K562 (cell line): Measurements from ENCODE around the gene GALE. TPM values are rescaled to one million over a fixed set of nuclear protein-coding genes. Genes with fewer than 3 reads are reported as not detected.

Experiments
- ATAC-seq: fragments of 200-7000 bp; cut with Tn5 transposase; 3 replicates; pipeline ENCODE4 v1.9.1; 2020; ENCODE audit warnings: moderate library complexity
- BruUV-seq: library from RNA; stranded (reverse); fragments of 400-500 nt; replicated peaks from 2 replicates; lab custom pipeline; 2021; lab: Mats Ljungman, UMichigan
- CTCF ChIA-PET: fragments of 300-600 bp; formaldehyde crosslinking; extraction: SDS; loops from one replicate; lab custom pipeline; 2021; ENCODE audit warnings: low intra/inter-chr PET ratio; lab: Yijun Ruan, JAX
- POLR2A ChIA-PET: fragments of 300-600, 350-650 bp; sonication (Branson Sonifier 250); formaldehyde crosslinking; extraction: SDS; loops from one replicate; lab custom pipeline; 2021; ENCODE audit warnings: antibody characterized with exemption, inconsistent platforms; lab: Yijun Ruan, JAX
- DNase-seq, 4 experiments: peaks; one replicate each; pipeline versions ENCODE4 v3.0.0 to v3.0.0-alpha.2; 2011 to 2018; ENCODE audit warnings: low spot score in 3 of 4, mixed read lengths in 3 of 4; ENCODE audit errors: extremely low read depth in 1 of 4
- FAIRE-seq: peaks from 2 replicates; lab custom pipeline; 2011; peaks lifted over from hg19 to GRCh38; lab: Jason Lieb, UNC
- H2AFZ ChIP-seq: 2 replicates; pipeline ENCODE4 v1.6.0; 2011; ENCODE audit warnings: low read depth, low read length, control low read depth, inconsistent platforms
- H3K27ac ChIP-seq: fragments of 200-600 bp; 3 replicates; pipeline ENCODE4 v1.8.0; 2011; ENCODE audit warnings: low read depth, mild to moderate bottlenecking, control low read depth, inconsistent platforms, low read length, moderate library complexity, mixed read lengths; ENCODE audit errors: extremely low read depth
- H3K27me3 ChIP-seq, 2 experiments: fragments of 300-600 bp in 1 of 2; 2 replicates in 1 of 2; 3 replicates in 1 of 2; pipeline versions ENCODE4 v1.6.0 to v1.8.0; 2011; ENCODE audit warnings: inconsistent platforms in 2 of 2, low read length in 2 of 2, mild to moderate bottlenecking in 1 of 2, mixed read lengths in 1 of 2, moderate library complexity in 1 of 2; ENCODE audit not compliant: control insufficient read depth in 2 of 2, insufficient read depth in 2 of 2
- H3K36me3 ChIP-seq: fragments of 300-600 bp; 3 replicates; pipeline ENCODE4 v1.8.0; 2011; ENCODE audit warnings: mild to moderate bottlenecking, low read length, inconsistent platforms; ENCODE audit not compliant: control insufficient read depth, insufficient read depth
- H3K4me1 ChIP-seq, 2 experiments: fragments of 200-600 bp in 1 of 2; replicated peaks in 1 of 2; 2 replicates in 1 of 2; 3 replicates in 1 of 2; pipeline versions ENCODE4 v1.5.1 to v1.8.0; 2011; ENCODE audit warnings: inconsistent platforms in 2 of 2, low read length in 2 of 2, mild to moderate bottlenecking in 1 of 2, mixed read lengths in 1 of 2, moderate library complexity in 1 of 2; ENCODE audit not compliant: control insufficient read depth in 2 of 2, insufficient read depth in 2 of 2
- H3K4me2 ChIP-seq: 2 replicates; pipeline ENCODE4 v1.6.1; 2011; ENCODE audit warnings: low read length, control low read depth, inconsistent platforms, mixed read lengths; ENCODE audit not compliant: insufficient read depth
- H3K4me3 ChIP-seq: fragments of 200-600 bp; sonication (generic), shearing (Covaris generic); 2 replicates; pipeline ENCODE4 v1.5.1; 2016; ENCODE audit warnings: control low read depth, inconsistent platforms
- H3K79me2 ChIP-seq: fragments of 200-600 bp; 3 replicates; pipeline ENCODE4 v1.8.0; 2011; ENCODE audit warnings: low read length, inconsistent platforms; ENCODE audit not compliant: control insufficient read depth, insufficient read depth
- H3K9ac ChIP-seq, 2 experiments: 2 replicates each; pipeline versions ENCODE4 v1.6.0 to v1.6.1; 2011; ENCODE audit warnings: low read depth in 2 of 2, low read length in 2 of 2, control low read depth in 1 of 2, inconsistent platforms in 1 of 2, mild to moderate bottlenecking in 1 of 2, mixed read lengths in 1 of 2; ENCODE audit not compliant: insufficient read depth in 1 of 2
- H3K9me1 ChIP-seq: one replicate; pipeline ENCODE4 v1.6.0; 2011; ENCODE audit warnings: inconsistent platforms, mild to moderate bottlenecking, low read length, moderate library complexity; ENCODE audit not compliant: control insufficient read depth, insufficient read depth
- H3K9me3 ChIP-seq: replicated peaks from 2 replicates; pipeline ENCODE4 v1.5.1; 2011; ENCODE audit warnings: low read depth, low read length, inconsistent platforms; ENCODE audit not compliant: control insufficient read depth, insufficient read depth
- H4K20me1 ChIP-seq: replicated peaks from 2 replicates; pipeline ENCODE4 v1.6.1; 2011; ENCODE audit warnings: low read length, inconsistent platforms, mixed read lengths; ENCODE audit not compliant: control insufficient read depth, insufficient read depth
- C11orf30 ChIP-seq: fragments of 450-650 bp; IDR thresholded peaks from 2 replicates; pipeline ENCODE4 v1.6.1; 2016; ENCODE audit warnings: low read depth, mild to moderate bottlenecking
- CBFA2T3 ChIP-seq: fragments of 450-650 bp; IDR thresholded peaks from 2 replicates; pipeline ENCODE4 v1.6.1; 2017
- KAT7 ChIP-seq: sonication (generic); formaldehyde crosslinking; IDR thresholded peaks from 2 replicates; pipeline ENCODE4 v1.8.0; 2022; ENCODE audit warnings: missing genetic modification reagents, mild to moderate bottlenecking, borderline replicate concordance
- MAFF ChIP-seq: IDR thresholded peaks from 2 replicates; pipeline ENCODE4 v1.6.1; 2012; ENCODE audit warnings: low read length, improper control_type of control experiment
- MAFG ChIP-seq: fragments of 450-650 bp; conservative IDR thresholded peaks from 2 replicates; pipeline ENCODE4 v1.6.1; 2016; ENCODE audit warnings: missing genetic modification characterization, missing compliant biosample characterization
- MCM2 ChIP-seq: fragments of 450-650 bp; IDR thresholded peaks from 2 replicates; pipeline ENCODE4 v1.6.1; 2017; ENCODE audit warnings: low read depth, mild to moderate bottlenecking
- POLR2AphosphoS5 ChIP-seq: IDR thresholded peaks from 2 replicates; pipeline ENCODE4 v1.6.1; 2011; ENCODE audit warnings: mild to moderate bottlenecking, low read depth, low read length, moderate library complexity; ENCODE audit not compliant: control insufficient read depth, insufficient read depth
- SMAD4 ChIP-seq: fragments of 250-450 bp; sonication (Bioruptor Pico); conservative IDR thresholded peaks from 2 replicates; pipeline ENCODE4 v1.8.0; 2021; ENCODE audit warnings: inconsistent platforms, mild to moderate bottlenecking, moderate library complexity
- TCF3 ChIP-seq: sonication (generic); formaldehyde crosslinking; IDR thresholded peaks from 2 replicates; pipeline ENCODE4 v1.4.0; 2020; ENCODE audit warnings: mild to moderate bottlenecking, missing genetic modification reagents
- XRCC4 ChIP-seq: IDR thresholded peaks from one replicate; pipeline ENCODE4 v1.6.1; 2011; ENCODE audit not compliant: insufficient read depth, insufficient read length; ENCODE audit errors: extremely low read depth
- ZBTB9 ChIP-seq: fragments of 450-650 bp; formaldehyde crosslinking; IDR thresholded peaks from 2 replicates; pipeline ENCODE4 v1.4.0; 2020; ENCODE audit warnings: mild to moderate bottlenecking, moderate library complexity
- ZFPM2 ChIP-seq: fragments of 250-450 bp; sonication (Bioruptor Pico); IDR thresholded peaks from 2 replicates; pipeline ENCODE4 v1.5.1; 2022; ENCODE audit warnings: mild to moderate bottlenecking
- ZNF274 ChIP-seq: IDR thresholded peaks from 2 replicates; pipeline ENCODE4 v1.6.1; 2011; ENCODE audit warnings: low read depth, mild to moderate bottlenecking, low read length, moderate library complexity, borderline replicate concordance
- ZNF316 ChIP-seq: fragments of 450-650 bp; IDR thresholded peaks from 2 replicates; pipeline ENCODE4 v1.6.1; 2016
- ZNF436 ChIP-seq: fragments of 250-450, 450-650 bp; sonication (Bioruptor Pico); formaldehyde crosslinking; IDR thresholded peaks from 2 replicates; pipeline ENCODE4 v1.7.0; 2020; ENCODE audit warnings: mild to moderate bottlenecking
- WGBS: fragments of 100-300 bp; shearing (Covaris generic); methylation state at CpG from one replicate; pipeline ENCODE4 v1.1.6; 2016; ENCODE audit warnings: low coverage, mixed read lengths; ENCODE audit not compliant: insufficient coverage; ENCODE audit errors: missing lambda C conversion rate; 5-methylcytosine and 5-hydroxymethylcytosine counted together
- in situ Hi-C: fragments of 300-500 bp; cut with MboI; formaldehyde crosslinking; loops from 4 replicates; pipeline ENCODE4 v1.15.0; 2018; ENCODE audit warnings: inconsistent platforms, mixed read lengths
- intact Hi-C: fragments of 100-400 bp; cut with micrococcal nuclease; formaldehyde crosslinking; loops from 2 replicates; pipeline ENCODE4 v1.14.2; 2022
- polyA plus RNA-seq, 8 experiments: library from polyadenylated mRNA; depleted of rRNA in 4 of 8; stranded (reverse) in 5 of 8; unstranded in 3 of 8; fragments of >200 nt; fragmentation: Nextera tagmentation in 2 of 8; fragmentation: Illumina TruSeq in 1 of 8; extraction: Ambion mirVana in 2 of 8; extraction: Trizol in 1 of 8; gene quantifications; 2 replicates each; pipeline versions ENCODE4 v1.2.1 to v1.2.3, GENCODE V29; 2011 to 2014; ENCODE audit warnings: inconsistent platforms in 1 of 8, missing spikeins in 1 of 8
- total RNA-seq, 7 experiments: library from RNA; depleted of rRNA in 6 of 7; stranded (reverse); fragments of >200 nt in 6 of 7; fragmentation: Illumina TruSeq in 2 of 7; extraction: Trizol in 2 of 7; gene quantifications; 2 replicates each; pipeline versions ENCODE4 v1.2.1 to v1.2.3, GENCODE V29; 2011 to 2021; ENCODE audit warnings: low replicate concordance in 1 of 7

The GALE gene
- total and polyA plus RNA-seq, 9 of the 15 experiments (the other 6 are each of a cell fraction or from before 2014, with no cell fraction given): 8.4 to 139 (median 88.3) TPM

DNA sequence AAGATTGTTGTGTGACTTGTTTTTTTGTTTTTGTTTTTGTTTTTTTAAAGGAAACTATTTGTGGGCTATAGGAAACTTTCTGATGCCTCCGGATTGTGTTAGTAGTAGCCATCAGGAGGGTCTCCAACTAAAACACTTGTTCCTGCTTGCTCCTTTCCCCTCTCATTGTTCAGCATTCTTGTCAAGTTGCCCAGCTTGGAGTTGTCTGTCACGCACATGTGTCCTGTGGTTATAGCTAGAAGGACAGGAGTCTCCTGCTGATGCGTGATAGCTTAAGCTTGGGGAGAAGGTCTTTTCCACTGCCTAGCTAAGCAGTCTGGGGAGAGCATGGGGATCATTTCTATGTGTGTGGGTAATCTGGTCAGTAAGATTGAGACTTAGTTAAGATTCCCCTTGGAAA, 12.9 kb downstream of the GALE start:
- 65% methylated on average over 3 of the region's 3 CpGs for WGBS
- ATAC-seq (no peak), DNase-seq (no peak), FAIRE-seq (no peak)
- H3K4me3 ChIP-seq: no peak overlapping the region
- H3K9me3 ChIP-seq: no peaks in the 10 kb centered on the region
- H3K9me1 ChIP-seq: no peaks in the 10 kb centered on the region
- H3K27ac ChIP-seq: no peak overlapping the region
- peaks cover 40% of the 10 kb centered on the region for H3K79me2 ChIP-seq
- no peaks in the 10 kb centered on the region for H3K27me3 ChIP-seq
- POLR2A ChIA-PET: interaction anchor here (1.0 to 10.2 kb wide), 5 partner anchors 8 to 42 kb away, joined by 3 to 197 read pairs (median 14); partner anchors contain the start of genes GALE and PITHD1
- peaks cover 55% of the 10 kb centered on the region for H3K36me3 ChIP-seq
- intact Hi-C loops (no loop called here), in situ Hi-C loops (no loop called here)
- TF ChIP-seq CBFA2T3 (peak; percentile 27; the same call in 1 of the 2 replicates), MCM2 (no peak), ZFPM2 (CRISPR knock-in tag) (no peak), TCF3 (CRISPR knock-in tag) (peak; percentile 23; the same call in 1 of the 2 replicates), SMAD4 (CRISPR knock-in tag) (no peak), POLR2AphosphoS5 (0 out of 2 replicates have a peak, but pooled peaks have one; percentile 28)
- CTCF ChIA-PET: no interaction called here
- no peak overlapping the region for H3K9ac ChIP-seq
- H2AFZ ChIP-seq: no peak overlapping the region
- H4K20me1 ChIP-seq: peaks cover 3% of the 10 kb centered on the region; the same call in 1 of the 2 replicates
- no peak overlapping the region for H3K4me2 ChIP-seq
- H3K4me1 ChIP-seq: peaks cover 21 to 24% of the 10 kb centered on the region in 2 experiments
- TSS peak; percentile 39 for BruUV-seq

GRCh38 chr1:23784846-23785245, 15.7 kb downstream of the GALE start:
- Histone ChIP-seq H3K9me3 (no peaks in the 10 kb centered on the region), H3K4me2 (no peak overlapping the region), H3K4me1 (peaks cover 4 to 13% of the 10 kb centered on the region in 2 experiments; a peak in 4 of 5 replicates), H3K9me1 (no peaks in the 10 kb centered on the region), H4K20me1 (no peaks in the 10 kb centered on the region), H3K27me3 (no peaks in the 10 kb centered on the region), H3K27ac (no peak overlapping the region), H2AFZ (no peak overlapping the region), H3K79me2 (peaks cover 48% of the 10 kb centered on the region), H3K4me3 (no peak overlapping the region), H3K36me3 (peaks cover 83% of the 10 kb centered on the region), H3K9ac (no peak overlapping the region)
- BruUV-seq: no TSS peak
- WGBS: 98% methylated on average over 4 of the region's 4 CpGs
- FAIRE-seq (no peak), DNase-seq (no peak), ATAC-seq (no peak)
- intact Hi-C loops (no loop called here), in situ Hi-C loops (no loop called here)
- no peak for TF ChIP-seq KAT7 (CRISPR knock-in tag)
- no peak for TF ChIP-seq XRCC4
- no peak for TF ChIP-seq ZNF436 (CRISPR knock-in tag)
- peak; percentile 89 for TF ChIP-seq ZNF316
- TF ChIP-seq C11orf30: peak; percentile 72
- 0 out of 2 replicates have a peak, but pooled peaks have one; percentile 15 for TF ChIP-seq MAFF
- TF ChIP-seq ZNF274: no peak
- peak; percentile 65 for TF ChIP-seq MAFG (tag)
- no peak for TF ChIP-seq ZBTB9 (CRISPR knock-in tag)
- CTCF ChIA-PET: no interaction called here
- POLR2A ChIA-PET: interaction anchor here (0.6 kb wide), 1 partner anchor 13 kb away, joined by 3 read pairs; no protein-coding TSS in a partner anchor
